COLO829 (cell line): ENCODE data around the gene FYN.

ENCODE experiments used
- DNase-seq: peaks from one replicate; pipeline ENCODE4 v3.0.0; 2012; ENCODE audit warnings: low spot score

Gene FYN

DNA sequence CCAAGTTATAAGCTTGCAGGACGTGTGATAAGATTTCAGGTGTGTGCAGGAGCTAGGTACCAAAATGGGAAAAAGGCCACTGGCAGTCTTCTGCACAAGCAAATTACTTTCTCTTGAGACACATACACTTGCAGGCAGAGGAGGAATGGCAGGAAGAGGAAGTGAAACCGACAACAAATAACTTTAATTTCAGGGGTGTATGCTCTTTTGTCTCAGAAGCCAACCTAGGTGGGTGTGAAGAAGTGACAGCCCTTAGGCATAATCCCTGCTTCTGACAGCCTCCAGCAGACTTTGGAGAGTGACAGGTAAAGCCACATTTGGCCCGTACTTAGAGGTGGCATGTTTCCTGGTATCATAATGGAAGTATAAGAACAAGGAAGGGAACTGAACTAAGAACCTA is 148.7 kb downstream of the FYN start:
- no peak for DNase-seq

GRCh38 chr6:111724039-111724438 is 149.2 kb downstream of the FYN start:
- no peak for DNase-seq

DNA sequence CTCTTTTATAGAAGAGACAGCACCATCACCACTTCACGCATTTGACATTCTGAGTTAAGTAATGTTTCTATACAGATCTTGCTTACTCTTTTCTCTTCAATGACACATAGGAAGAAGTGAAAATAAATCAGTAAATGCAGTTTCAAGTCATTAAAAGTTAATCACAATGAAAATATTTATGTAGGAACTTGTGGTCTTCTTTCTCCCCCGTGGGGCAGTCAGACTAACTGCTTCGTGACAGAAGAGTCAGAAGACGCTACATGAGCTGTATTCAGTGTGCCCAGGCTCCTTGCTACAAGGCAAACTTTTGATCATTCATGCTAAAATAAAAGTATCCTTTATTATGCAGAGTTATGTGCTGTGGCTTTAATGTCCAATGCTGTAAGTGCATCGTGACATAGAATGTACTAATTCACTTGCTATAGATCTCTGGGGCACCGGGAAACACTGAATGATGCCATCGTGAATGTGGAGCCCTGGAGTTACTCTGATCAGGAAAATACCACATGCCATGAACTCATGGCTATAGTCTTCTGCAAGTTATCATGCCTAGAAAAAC is 149.8 kb downstream of the FYN start:
- DNase-seq = no peak

DNA sequence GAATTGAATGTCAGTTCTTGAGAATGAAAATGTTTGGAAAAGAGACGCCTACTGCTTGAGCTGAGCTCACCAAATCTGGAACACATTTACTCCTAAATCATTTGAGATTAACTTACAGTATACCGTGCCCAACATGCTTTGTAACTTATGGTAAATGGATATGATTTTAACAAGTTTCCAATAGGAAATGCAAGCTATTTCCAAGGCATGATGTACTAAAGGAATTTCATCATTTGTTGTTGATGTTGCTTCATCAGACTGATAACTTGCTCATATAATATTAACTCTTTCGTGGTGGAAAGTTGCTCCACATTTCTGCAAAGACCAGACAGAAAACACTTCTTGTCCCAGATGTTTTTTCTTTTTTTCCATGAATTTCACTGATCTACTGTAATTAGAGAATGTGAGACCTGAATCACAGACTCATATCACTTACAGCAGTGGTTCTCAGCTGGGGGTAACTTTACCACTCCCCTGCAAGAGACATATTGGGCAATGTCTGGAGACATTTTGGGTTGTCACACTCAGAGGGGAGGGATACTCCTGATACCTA is 151.0 kb downstream of the FYN start:
- no peak for DNase-seq

GRCh38 chr6:111721753-111722154 is 151.5 kb downstream of the FYN start:
- DNase-seq = no peak

DNA sequence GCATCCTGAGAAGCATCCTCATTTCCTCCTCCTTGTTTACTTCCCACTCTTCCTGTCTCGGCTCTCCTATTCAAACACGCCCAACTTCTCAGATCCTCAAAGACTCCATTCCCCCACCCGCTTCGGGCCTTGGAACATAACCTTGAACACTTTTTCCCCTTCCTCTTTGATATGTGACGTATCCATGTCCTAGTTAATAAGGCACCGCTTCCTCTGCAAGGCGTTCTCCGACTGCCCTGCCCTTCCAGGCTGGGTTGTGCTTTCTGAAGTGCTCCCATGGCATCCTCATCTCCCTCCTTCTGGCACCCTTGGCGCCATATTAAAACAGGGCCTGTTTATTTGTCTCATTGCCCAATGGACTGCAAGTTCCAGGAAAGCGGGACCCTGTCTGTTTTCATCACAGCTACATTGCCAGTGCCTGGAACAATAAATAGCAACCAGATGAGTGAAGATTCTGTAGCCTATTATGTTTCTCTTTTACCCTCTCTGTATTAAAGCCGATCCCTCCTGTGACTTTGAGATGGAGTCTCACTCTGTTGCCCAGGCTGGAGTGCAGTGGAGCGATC is 152.2 kb downstream of the FYN start:
- DNase-seq = no peak

DNA sequence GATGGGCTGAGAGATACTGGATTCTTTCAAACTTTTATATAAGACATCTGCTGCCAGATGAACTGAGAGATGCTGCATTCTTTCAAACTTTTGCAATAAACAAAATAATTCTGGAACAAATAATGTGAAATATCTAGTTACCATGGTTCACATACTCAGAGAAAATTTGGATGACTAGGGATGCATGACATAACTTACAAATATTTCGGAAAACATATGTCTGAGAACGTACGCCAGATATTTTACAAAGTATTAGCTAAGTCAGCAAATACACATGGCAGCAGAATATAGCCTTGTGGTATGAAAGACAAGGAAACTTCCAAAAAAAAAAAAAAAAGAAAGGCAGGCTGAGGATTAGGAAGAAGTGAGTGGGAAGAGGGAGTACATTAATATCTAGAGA is 154.3 kb downstream of the FYN start:
- DNase-seq = no peak

- DNase-seq = no peak
Observed at GRCh38 chr6:111718326-111718725, 154.9 kb downstream of the FYN start.

- DNase-seq = no peak
Observed at GRCh38 chr6:111717621-111718020, 155.6 kb downstream of the FYN start.

- DNase-seq = no peak
Observed at GRCh38 chr6:111716325-111716724, 156.9 kb downstream of the FYN start.

DNA sequence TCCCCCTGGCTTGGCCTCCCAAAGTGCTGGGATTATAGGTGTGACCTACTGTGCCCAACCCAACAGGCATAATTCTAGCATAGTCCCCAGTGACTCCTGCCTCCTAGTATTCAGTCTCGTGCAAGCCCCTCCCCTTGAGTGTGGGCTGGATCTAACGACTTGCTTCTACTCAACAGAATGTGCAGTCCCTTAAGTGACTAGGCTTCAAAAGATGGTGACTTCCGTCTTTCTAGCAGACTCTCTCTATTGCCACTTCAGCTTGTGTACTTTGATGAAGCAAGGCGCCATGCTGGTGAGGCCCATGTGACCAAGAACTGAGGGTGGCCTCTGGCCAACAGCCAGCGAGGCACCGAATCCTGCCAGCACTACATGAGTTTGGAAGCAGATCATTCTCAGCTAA is 157.9 kb downstream of the FYN start:
- DNase-seq = no peak

GRCh38 chr6:111714416-111715270 is 158.6 kb downstream of the FYN start:
- no peak for DNase-seq

DNA sequence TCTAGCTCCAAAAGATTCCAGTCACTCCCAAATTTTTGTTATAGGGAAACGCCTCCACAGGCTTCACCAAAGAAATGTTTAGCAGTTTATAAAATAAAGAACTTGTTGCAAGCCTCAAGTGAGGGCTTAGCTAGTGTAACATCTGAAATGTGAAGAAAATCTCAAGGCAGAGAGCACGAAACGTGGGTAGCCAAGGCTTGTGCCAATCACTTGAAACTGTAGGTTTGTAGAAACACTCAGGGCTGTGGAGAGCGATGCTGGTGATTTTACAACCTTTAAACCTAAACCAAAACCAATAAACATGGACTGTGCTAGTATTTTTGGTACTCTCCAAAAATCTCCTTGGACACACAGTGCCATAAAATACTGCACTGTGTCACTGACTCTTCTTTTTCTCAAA is 159.4 kb downstream of the FYN start:
- DNase-seq = no peak

GRCh38 chr6:111713236-111713635 is 160.0 kb downstream of the FYN start:
- DNase-seq = no peak

DNA sequence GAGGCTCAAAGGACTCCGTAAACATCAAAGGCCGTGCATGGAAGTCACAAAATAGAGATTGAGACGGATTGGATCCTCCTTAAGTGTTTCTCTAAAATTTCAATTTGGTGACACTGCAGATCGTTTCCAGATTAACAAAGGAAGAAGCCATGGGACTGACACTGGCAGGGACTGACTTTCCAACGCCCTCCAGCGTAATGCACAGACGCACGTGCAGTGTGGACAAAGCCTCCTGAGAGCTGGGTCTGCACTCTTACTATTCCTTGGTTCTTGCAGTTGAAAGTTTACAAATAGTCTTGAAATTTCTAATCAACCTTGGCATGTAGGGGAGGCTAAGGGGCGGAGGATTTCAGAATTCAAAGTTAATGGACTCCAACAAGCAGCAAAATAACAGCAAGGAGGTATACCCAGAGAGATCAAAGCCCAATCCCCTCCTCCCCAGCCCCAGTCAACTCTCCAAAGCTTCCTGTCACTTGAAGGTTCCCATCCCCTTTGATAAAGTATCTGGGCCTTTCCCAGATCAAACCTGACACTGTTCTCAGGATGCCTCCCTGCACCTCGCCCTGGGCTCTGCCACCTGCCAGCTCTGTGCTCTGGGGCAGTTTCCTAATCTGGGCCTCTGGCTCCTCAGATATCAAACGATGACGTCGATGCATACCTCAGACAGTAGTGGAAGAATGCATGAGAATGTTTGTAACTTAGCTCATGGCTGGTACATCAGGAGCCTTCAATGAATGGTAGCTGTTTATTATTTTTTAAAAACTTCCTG is 161.1 kb downstream of the FYN start:
- DNase-seq = no peak

DNA sequence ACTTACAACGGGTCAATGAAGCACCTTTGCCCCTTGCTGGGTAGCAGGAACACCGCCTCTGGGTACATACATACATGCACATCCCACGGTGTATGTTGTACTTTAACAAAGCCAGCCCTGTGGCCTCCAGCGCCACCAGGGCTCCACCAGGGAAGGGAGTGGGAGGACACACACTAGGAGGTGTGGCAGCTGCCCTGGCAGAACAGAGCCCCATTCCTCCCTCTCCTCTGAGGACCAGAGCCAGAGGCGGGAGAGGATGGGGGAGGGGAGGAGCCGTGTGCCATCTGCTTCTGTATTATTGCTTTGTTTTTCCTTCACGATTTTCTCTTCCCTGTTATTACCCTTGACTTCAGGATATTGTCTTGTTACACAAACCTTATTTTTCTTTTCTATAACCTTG is 161.8 kb downstream of the FYN start:
- peak; percentile 80 for DNase-seq

- no peak for DNase-seq
Observed at GRCh38 chr6:111710911-111711310, 162.3 kb downstream of the FYN start.

DNA sequence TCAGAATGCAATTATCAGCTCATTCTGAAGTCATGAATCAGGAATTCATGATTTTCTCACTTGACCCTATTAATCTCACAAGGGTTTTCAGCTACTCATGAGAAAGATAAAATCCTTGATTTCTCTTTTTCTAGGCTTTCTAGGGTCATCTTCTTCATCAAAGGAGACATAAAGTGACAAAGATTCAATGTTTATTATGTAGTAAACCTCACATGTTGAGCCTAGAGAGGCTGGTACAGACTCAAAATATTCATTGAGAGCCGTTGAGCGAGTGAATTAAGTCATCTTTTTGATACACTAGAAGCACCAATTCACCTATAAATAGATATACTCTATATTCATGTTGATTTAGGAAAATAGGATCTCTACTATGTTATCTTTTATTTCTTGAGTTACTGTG is 162.8 kb downstream of the FYN start:
- DNase-seq = no peak

GRCh38 chr6:111709615-111710398 is 163.4 kb downstream of the FYN start:
- peak; percentile 84 for DNase-seq

- no peak for DNase-seq
Observed at GRCh38 chr6:111709201-111709600, 164.1 kb downstream of the FYN start.

- no peak for DNase-seq
Observed at GRCh38 chr6:111707773-111708172, 165.5 kb downstream of the FYN start.
